Right lobe of liver (tissue), 6 donors: ENCODE data around the gene NAV2. TPM values are rescaled to one million over a fixed set of nuclear protein-coding genes. Genes with fewer than 3 reads are reported as not detected.

ENCODE experiments used
- ATAC-seq, 4 donors: fragments of 200-7000 bp; cut with Tn5 transposase; one replicate each; pipeline ENCODE4 v1.9.1; 2020; ENCODE audit warnings: mild to moderate bottlenecking in 4 of 4, moderate library complexity in 4 of 4
- DNase-seq, 3 donors: peaks; one replicate each; pipeline ENCODE4 v3.0.0-alpha.2; 2020
- H3K27ac ChIP-seq, 3 donors: fragments of 200-600 bp; one replicate each; pipeline ENCODE4 v1.8.0; 2022
- H3K27me3 ChIP-seq, 2 donors: fragments of 200-600 bp; one replicate each; pipeline ENCODE4 v1.8.0; 2022
- H3K36me3 ChIP-seq, 4 donors: fragments of 200-600 bp; sonication (generic) in 1 of 4; one replicate each; pipeline versions ENCODE4 v1.5.1 to v1.8.0; 2017 to 2022; ENCODE audit warnings: control low read depth in 1 of 4
- H3K4me1 ChIP-seq, 4 donors: fragments of 200-600 bp; sonication (generic) in 1 of 4; one replicate each; pipeline versions ENCODE4 v1.5.1 to v1.8.0; 2017 to 2022; ENCODE audit warnings: control low read depth in 1 of 4
- H3K4me3 ChIP-seq, 3 donors: fragments of 200-600 bp; one replicate each; pipeline ENCODE4 v1.8.0; 2022
- H3K9me3 ChIP-seq, 4 donors: fragments of 200-600 bp; sonication (generic) in 1 of 4; one replicate each; pipeline versions ENCODE4 v1.5.1 to v1.8.0; 2017 to 2022; ENCODE audit warnings: control low read depth in 1 of 4
- POLR2A ChIP-seq: fragments of 450-650 bp; IDR thresholded peaks from one replicate; pipeline ENCODE4 v1.6.1; 2017; ENCODE audit warnings: antibody characterized with exemption, mild to moderate bottlenecking
- WGBS: methylation state at CpG from one replicate; pipeline ENCODE4 v1.1.6; 2018; ENCODE audit warnings: low coverage, low lambda C conversion rate; ENCODE audit not compliant: insufficient coverage; ENCODE audit errors: missing lambda C conversion rate; 5-methylcytosine and 5-hydroxymethylcytosine counted together
- intact Hi-C, 2 donors: fragments of 100-400 bp; cut with DNase I; formaldehyde crosslinking; loops; one replicate each; pipeline versions ENCODE4 v1.11.2 to v1.14.1; 2022
- total RNA-seq, 6 experiments: library from RNA; depleted of rRNA in 2 of 6; stranded (reverse); fragments of >200 nt in 2 of 6; fragmentation: NEBNext Ultra II Directional in 3 of 6; extraction: Animal tissue kit (Norgen Biotek cat#: 25700) in 3 of 6; gene quantifications; one replicate each; pipeline versions ENCODE4 v1.1.0 to v1.2.4, GENCODE V29; 2016 to 2023
- TF ChIP-seq, protein P1 (sequence below), 4 donors: fragments of 200-600 bp in 3 of 4; fragments of 450-650 bp in 1 of 4; IDR thresholded peaks; one replicate each; pipeline versions ENCODE4 v1.5.1 to v1.8.0; 2016 to 2022; ENCODE audit warnings: antibody characterized with exemption in 4 of 4, mild to moderate bottlenecking in 2 of 4
- donor health status: DM: no; HTN: yes; CAD: no.
- donor health status: DM: no; HTN: no; CAD: no.
- donor health status: DM: no; HTN: no; CAD: no.
- donor health status: DM: no; HTN: yes; CAD: no.
- donor health status: DM: no; HTN: yes; CAD: no.

NAV2 gene
- total RNA-seq, 6 experiments from 2014 or later, result 15.5 to 69.2 (median 37.1) TPM

DNA sequence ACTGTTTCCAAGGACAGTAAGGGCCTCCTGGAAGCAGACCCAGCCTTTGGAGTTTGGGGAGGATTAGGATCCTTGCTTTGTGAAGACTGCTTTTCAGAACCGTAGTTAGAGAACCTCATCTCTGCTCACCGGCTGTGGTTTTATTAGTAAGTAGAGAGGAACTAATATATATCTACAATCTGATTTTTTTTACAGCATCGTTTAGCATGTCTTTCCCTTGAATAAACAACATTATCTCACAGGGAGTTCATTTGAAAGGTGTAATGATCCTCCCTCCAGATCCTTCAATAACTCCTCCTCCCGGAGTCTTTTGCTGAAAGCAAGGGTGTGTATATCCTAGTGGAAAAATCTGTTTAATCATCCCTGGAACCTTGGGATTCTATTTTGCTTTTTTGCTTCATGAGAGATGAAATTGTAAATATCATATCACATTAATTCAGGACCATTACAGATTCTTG is 314.9 kb downstream of the NAV2 start:
- no peak for ATAC-seq

DNA sequence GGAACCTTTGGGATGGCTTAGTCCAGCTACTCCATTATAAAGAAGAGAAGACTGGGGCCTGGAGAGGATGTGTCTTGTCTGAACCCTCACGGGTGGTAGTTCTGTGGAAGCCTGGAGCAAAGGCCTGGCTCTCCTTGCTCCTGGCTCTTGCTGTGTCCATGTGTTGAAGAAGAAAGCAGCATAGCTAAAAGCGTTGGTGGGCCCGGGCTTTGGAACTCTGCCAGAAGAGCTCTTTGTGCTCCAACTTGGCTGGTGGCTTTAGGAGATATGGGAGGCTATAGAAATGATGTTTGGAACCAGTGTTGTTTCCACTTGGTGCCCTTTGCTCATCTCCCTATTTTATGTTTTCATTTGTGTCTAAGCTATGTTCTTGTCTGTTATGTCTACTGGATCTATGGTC is 316.6 kb downstream of the NAV2 start:
- Histone ChIP-seq H3K4me1 (peaks cover 0 to 13% (median 5%) of the 10 kb centered on the region in 4 donors), H3K27me3 (no peaks in the 10 kb centered on the region), H3K4me3 (no peak overlapping the region), H3K27ac (peak overlapping the region in 2 of 3 donors; percentile 24 to 54), H3K9me3 (no peaks in the 10 kb centered on the region), H3K36me3 (no peaks in the 10 kb centered on the region)
- intact Hi-C loops, result no loop called here
- ATAC-seq (no peak), DNase-seq (no peak)
- TF ChIP-seq, protein P1, sequence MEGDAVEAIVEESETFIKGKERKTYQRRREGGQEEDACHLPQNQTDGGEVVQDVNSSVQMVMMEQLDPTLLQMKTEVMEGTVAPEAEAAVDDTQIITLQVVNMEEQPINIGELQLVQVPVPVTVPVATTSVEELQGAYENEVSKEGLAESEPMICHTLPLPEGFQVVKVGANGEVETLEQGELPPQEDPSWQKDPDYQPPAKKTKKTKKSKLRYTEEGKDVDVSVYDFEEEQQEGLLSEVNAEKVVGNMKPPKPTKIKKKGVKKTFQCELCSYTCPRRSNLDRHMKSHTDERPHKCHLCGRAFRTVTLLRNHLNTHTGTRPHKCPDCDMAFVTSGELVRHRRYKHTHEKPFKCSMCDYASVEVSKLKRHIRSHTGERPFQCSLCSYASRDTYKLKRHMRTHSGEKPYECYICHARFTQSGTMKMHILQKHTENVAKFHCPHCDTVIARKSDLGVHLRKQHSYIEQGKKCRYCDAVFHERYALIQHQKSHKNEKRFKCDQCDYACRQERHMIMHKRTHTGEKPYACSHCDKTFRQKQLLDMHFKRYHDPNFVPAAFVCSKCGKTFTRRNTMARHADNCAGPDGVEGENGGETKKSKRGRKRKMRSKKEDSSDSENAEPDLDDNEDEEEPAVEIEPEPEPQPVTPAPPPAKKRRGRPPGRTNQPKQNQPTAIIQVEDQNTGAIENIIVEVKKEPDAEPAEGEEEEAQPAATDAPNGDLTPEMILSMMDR (IDR thresholded peaks at IDR 0.05), result no peak
- no peak for TF ChIP-seq POLR2A
- WGBS, result no CpG with 5 or more reads among the region's 3 CpGs

More for the DNA sequence above, 314.9 kb downstream of the NAV2 start:
- Histone ChIP-seq H3K4me1 (peaks cover 0 to 21% (median 5%) of the 10 kb centered on the region in 4 donors), H3K9me3 (no peaks in the 10 kb centered on the region), H3K36me3 (no peaks in the 10 kb centered on the region), H3K27ac (peak overlapping the region in 2 of 3 donors; percentile 5 to 7), H3K4me3 (no peak overlapping the region), H3K27me3 (no peaks in the 10 kb centered on the region)
- TF ChIP-seq, protein P1 (IDR thresholded peaks at IDR 0.05), result no peak
- no peak for TF ChIP-seq POLR2A
- DNase-seq, result no peak
- intact Hi-C loops, result no loop called here
- WGBS, result 55% methylated on average over 4 of the region's 4 CpGs

DNA sequence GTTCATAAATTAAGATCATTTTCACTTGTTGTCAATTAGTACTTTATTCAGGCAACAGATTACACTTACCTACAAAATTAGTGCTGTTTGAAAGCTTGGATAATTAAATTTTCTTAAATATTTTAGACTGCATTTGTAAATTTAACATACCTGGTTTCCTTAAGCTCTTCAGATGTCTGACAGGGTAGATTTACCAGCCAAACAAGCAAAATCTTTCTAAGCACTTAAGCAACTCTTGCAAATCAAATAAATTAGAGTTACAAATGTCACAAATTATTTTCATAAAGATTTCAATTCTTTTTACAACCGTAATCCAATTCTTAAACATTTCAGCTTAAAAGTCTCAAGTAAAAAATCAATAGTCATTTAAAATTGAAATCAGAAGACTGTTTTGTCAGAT is 317.8 kb downstream of the NAV2 start:
- H3K4me1 ChIP-seq, result peaks cover 0 to 24% (median 10%) of the 10 kb centered on the region in 4 donors
- no peak for TF ChIP-seq POLR2A
- TF ChIP-seq, protein P1 (IDR thresholded peaks at IDR 0.05), result no peak
- no peak for DNase-seq
- ATAC-seq, result no peak
- no peaks in the 10 kb centered on the region for H3K36me3 ChIP-seq
- H3K27me3 ChIP-seq, result no peaks in the 10 kb centered on the region
- H3K27ac ChIP-seq, result no peak overlapping the region
- H3K4me3 ChIP-seq, result no peak overlapping the region
- 43% methylated on average over 1 of the region's 1 CpG for WGBS
- no peaks in the 10 kb centered on the region for H3K9me3 ChIP-seq
- intact Hi-C loops, result no loop called here

GRCh38 chr11:20031155-20032001 is 318.7 kb downstream of the NAV2 start:
- Histone ChIP-seq H3K36me3 (no peaks in the 10 kb centered on the region), H3K9me3 (no peaks in the 10 kb centered on the region), H3K4me1 (peaks cover 0 to 26% (median 11%) of the 10 kb centered on the region in 4 donors), H3K27me3 (no peaks in the 10 kb centered on the region), H3K27ac (peak overlapping the region in 2 of 3 donors; percentile 5 to 19), H3K4me3 (no peak overlapping the region)
- DNase-seq (no peak), ATAC-seq (no peak)
- TF ChIP-seq, protein P1 (IDR thresholded peaks at IDR 0.05), result no peak
- peak; percentile 23 for TF ChIP-seq POLR2A
- WGBS, result 36% methylated on average over 7 of the region's 7 CpGs
- intact Hi-C loops, result no loop called here
